SK-N-SH treated with all-trans-retinoic acid at 6 μM for 48 hours (cell line): ENCODE data around the gene MTERF2.

Experiments used
- ARNTL ChIP-seq: fragments of 450-650 bp; formaldehyde crosslinking; IDR thresholded peaks from 2 replicates; pipeline ENCODE4 v1.5.0; 2020; ENCODE audit warnings: low read depth, mild to moderate bottlenecking, moderate library complexity, borderline replicate concordance
- CSRNP3 ChIP-seq: fragments of 250-450 bp; sonication (Bioruptor Pico); IDR thresholded peaks from 2 replicates; pipeline ENCODE4 v1.5.1; 2021; ENCODE audit warnings: mild to moderate bottlenecking, moderate library complexity
- ESRRG ChIP-seq: fragments of 250-450 bp; sonication (Bioruptor Pico); IDR thresholded peaks from 2 replicates; pipeline ENCODE4 v1.6.1; 2021; ENCODE audit warnings: mild to moderate bottlenecking
- GLIS3 ChIP-seq: fragments of 250-450 bp; sonication (Bioruptor Pico); IDR thresholded peaks from 2 replicates; pipeline ENCODE4 v1.5.0; 2020; ENCODE audit warnings: mild to moderate bottlenecking, moderate library complexity
- ISL1 ChIP-seq: fragments of 250-450 bp; sonication (Bioruptor Pico); IDR thresholded peaks from 2 replicates; pipeline ENCODE4 v2.1.2; 2022; ENCODE audit warnings: mild to moderate bottlenecking, moderate library complexity
- OSR1 ChIP-seq: fragments of 250-450 bp; sonication (Bioruptor Pico); IDR thresholded peaks from 2 replicates; pipeline ENCODE4 v1.8.0; 2022; ENCODE audit warnings: moderate library complexity, mild to moderate bottlenecking, inconsistent platforms
- PATZ1 ChIP-seq: fragments of 250-450 bp; sonication (Bioruptor Pico); IDR thresholded peaks from 2 replicates; pipeline ENCODE4 v1.8.0; 2020; ENCODE audit warnings: mild to moderate bottlenecking, moderate library complexity, borderline replicate concordance
- RARB ChIP-seq: fragments of 250-450 bp; sonication (Bioruptor Pico); IDR thresholded peaks from 2 replicates; pipeline ENCODE4 v1.8.0; 2021; ENCODE audit warnings: mild to moderate bottlenecking, moderate library complexity
- TOX ChIP-seq: fragments of 250-450 bp; sonication (Bioruptor Pico); IDR thresholded peaks from 2 replicates; pipeline ENCODE4 v1.8.0; 2021; ENCODE audit warnings: mild to moderate bottlenecking, moderate library complexity, borderline replicate concordance
- TSHZ2 ChIP-seq: fragments of 250-450 bp; sonication (Bioruptor Pico); IDR thresholded peaks from 2 replicates; pipeline ENCODE4 v1.5.0; 2020; ENCODE audit warnings: mild to moderate bottlenecking, moderate library complexity
- ZC3H10 ChIP-seq: fragments of 250-450 bp; sonication (Bioruptor Pico); IDR thresholded peaks from 2 replicates; pipeline ENCODE4 v1.5.1; 2021; ENCODE audit warnings: mild to moderate bottlenecking, moderate library complexity
- ZNF565 ChIP-seq: fragments of 450-650 bp; formaldehyde crosslinking; conservative IDR thresholded peaks from 2 replicates; pipeline ENCODE4 v1.5.0; 2020; ENCODE audit warnings: low read depth, mild to moderate bottlenecking, moderate library complexity
- TF ChIP-seq, protein P1 (sequence below): fragments of 250-450 bp; sonication (Bioruptor Pico); IDR thresholded peaks from 2 replicates; pipeline ENCODE4 v1.5.1; 2020; ENCODE audit warnings: low read depth, mild to moderate bottlenecking, moderate library complexity

DNA sequence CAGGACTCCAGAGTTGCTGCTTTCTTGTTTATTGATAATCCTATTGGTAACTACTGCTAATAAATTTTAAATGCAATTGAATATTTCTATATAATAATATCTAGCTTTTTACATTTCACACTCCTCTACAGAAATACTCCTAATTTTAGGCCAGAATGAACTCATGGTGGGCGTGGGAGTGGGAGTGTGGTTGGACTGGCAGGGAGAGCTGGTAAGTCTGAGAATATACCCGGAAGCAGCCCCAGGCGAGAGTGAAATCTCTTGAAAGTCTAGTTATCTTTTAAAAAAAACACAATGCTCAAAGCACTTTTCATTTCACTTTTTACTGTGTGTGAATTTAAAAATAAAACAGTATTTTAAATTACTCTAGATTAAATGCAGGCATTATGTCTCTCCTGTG lies 26.5 kb downstream of the MTERF2 start:
- no peak for TF ChIP-seq ZNF565
- no peak for TF ChIP-seq OSR1 (CRISPR knock-in tag)
- TF ChIP-seq GLIS3: no peak
- TF ChIP-seq RARB (CRISPR knock-in tag): no peak
- no peak for TF ChIP-seq TSHZ2
- TF ChIP-seq, protein P1, sequence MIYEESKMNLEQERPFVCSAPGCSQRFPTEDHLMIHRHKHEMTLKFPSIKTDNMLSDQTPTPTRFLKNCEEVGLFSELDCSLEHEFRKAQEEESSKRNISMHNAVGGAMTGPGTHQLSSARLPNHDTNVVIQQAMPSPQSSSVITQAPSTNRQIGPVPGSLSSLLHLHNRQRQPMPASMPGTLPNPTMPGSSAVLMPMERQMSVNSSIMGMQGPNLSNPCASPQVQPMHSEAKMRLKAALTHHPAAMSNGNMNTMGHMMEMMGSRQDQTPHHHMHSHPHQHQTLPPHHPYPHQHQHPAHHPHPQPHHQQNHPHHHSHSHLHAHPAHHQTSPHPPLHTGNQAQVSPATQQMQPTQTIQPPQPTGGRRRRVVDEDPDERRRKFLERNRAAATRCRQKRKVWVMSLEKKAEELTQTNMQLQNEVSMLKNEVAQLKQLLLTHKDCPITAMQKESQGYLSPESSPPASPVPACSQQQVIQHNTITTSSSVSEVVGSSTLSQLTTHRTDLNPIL (CRISPR knock-in tag): no peak
- no peak for TF ChIP-seq TOX (CRISPR knock-in tag)
- no peak for TF ChIP-seq PATZ1 (CRISPR knock-in tag)
- no peak for TF ChIP-seq ESRRG (CRISPR knock-in tag)
- no peak for TF ChIP-seq ZC3H10 (CRISPR knock-in tag)
- no peak for TF ChIP-seq ISL1
- TF ChIP-seq CSRNP3 (CRISPR knock-in tag): no peak
- TF ChIP-seq ARNTL: no peak
